GM21390 (cell line): ENCODE results near the gene RASL12.
"Not testable (repeated sequence)": the region's sequence is repeated elsewhere in the genome, so short reads cannot be mapped to it uniquely, and the experiment has no call there.

ENCODE experiments used
- ATAC-seq: cut with Tn5 transposase; IDR thresholded peaks from one replicate; pipeline ENCODE4 v1.9.1; 2021; ENCODE audit not compliant: unreplicated experiment

The RASL12 gene, protein sequence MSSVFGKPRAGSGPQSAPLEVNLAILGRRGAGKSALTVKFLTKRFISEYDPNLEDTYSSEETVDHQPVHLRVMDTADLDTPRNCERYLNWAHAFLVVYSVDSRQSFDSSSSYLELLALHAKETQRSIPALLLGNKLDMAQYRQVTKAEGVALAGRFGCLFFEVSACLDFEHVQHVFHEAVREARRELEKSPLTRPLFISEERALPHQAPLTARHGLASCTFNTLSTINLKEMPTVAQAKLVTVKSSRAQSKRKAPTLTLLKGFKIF

DNA sequence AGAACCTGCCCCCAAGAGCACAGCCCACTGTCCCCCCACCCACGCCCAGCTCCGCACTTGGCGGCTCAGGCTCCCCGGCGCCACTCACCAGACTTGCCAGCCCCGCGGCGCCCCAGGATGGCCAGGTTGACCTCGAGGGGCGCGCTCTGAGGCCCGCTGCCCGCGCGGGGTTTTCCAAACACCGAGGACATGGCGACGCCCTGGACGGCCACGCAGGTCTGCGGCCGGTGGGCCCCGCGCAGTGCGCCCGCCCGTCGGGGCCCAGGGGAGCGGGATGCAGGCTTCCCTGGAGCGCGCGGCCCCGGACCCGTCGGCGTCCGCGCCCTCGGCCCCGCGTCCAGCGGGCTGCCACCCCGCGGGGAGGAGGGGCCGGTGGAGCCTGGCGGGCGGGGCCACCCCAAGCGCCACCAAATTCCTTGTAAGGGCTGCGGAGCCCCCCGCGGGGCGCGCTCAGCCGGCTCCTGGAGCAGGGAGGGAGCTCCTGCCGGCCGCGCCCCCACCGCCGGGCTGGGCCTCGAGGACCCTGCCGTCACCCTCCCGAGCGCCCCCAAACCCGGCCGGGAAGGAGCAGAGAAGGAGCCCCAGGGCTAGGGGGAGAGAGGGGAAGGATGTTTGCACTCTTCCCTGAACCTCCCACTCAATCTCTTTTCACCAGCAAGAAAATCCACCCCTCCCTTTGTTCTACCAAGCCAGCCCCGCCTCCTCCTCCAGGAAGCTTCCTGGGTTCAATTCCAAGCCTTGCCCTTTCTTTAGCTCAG lies at the start of gene RASL12:
Gene RASL12 (minus strand): TSS at position 347 of the 758 bp plus-strand sequence. CDS start 156 bp downstream, at position 191.
- ATAC-seq = no peak

DNA sequence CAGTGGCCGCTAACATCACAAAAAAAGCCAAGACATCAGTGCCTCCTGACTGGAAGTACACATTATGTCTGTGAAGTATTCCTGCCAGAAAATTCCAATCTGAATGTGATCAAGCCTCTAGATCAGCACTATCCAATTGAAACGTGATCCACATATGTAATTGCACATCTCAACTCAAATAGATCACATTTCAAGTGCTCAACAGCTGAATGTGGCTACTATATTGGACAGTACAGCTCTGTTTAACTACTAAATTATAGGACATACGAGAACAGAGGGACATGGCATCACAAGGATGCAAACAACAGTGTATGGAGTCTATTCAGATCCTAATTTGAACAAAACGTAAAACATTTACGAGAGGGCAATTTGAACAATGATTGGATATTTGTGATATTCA lies 47.8 kb upstream of the RASL12 start:
- ATAC-seq = no peak

DNA sequence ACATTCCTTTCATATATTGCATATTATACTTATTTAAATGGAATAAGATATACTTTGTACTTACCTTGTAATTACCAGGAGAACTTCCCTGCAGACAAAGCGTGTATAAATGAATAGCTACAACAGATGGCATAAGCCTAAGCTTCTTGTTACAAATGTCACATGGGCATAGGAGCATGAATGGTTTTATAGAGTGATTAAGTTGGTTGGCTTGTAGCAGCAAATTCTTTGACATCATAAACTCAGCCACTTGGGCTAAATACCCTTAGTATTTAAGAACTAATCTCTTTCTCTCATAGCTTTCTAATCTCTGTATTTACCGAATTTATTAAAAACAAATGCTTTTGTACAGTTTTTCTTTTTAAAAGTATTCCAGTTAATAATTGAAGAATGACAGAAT lies 47.3 kb upstream of the RASL12 start, which contains the start of gene UBAP1L:
Gene UBAP1L (minus strand): TSS at position 115 of the 400 bp plus-strand sequence. CDS start 8,985 bp downstream, outside the sequence.
- ATAC-seq = no peak

DNA sequence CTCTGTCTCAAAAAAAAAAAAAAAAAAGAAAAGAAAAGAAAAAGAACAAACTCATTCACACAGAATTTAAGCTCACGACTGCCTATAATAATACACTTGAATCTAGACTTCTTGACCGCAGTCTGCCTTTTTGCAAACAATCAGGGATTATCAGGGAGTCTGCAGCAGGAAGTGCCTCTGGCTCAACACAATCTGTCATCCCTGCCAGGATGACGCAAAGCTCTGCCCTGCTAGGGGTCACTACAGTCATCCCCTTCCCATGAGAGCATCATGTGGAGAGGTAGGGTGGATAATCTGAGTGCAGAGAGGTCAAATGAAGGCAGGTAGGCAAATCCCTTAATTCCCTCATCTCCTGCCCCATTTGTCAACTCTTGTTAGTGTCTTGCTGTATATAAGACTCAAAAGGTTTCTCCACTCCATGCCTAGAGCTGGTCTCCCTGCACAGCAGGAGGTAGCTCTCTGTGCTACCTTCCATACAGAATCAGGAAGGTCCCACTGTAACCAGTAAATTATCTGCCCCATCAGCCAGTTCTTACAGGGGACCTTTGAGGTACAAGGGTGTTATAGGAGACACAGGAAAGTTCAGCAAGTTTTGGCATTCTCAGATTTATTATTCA lies 43.0 kb upstream of the RASL12 start:
- ATAC-seq = no peak

DNA sequence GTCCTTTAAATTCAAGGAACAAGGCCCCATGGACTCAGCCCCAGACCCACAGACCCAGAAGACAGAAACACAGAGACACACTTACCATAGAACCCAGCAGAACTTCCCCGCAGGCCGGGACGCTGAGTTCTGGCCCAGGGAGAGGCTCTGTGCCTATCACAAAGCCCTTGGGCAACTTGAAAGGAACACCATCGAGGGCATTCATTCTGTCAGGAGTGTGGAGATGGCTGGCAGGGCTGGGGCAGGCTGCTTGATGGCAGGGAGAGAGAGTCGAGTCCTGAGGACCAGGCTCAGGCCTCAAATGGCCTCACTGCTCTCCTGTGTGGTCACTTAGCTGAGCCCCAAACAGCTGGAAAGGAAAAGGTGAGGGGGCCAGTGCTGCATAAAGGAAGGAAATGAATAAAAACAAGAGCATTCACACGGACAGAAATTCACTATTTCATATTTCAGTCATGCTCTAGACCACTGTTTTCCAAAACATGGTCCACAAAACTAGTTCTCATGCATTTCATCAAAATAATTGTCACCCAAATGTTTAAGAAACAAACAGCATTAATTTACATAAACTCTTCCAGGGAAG lies 38.3 kb upstream of the RASL12 start:
- no peak for ATAC-seq

DNA sequence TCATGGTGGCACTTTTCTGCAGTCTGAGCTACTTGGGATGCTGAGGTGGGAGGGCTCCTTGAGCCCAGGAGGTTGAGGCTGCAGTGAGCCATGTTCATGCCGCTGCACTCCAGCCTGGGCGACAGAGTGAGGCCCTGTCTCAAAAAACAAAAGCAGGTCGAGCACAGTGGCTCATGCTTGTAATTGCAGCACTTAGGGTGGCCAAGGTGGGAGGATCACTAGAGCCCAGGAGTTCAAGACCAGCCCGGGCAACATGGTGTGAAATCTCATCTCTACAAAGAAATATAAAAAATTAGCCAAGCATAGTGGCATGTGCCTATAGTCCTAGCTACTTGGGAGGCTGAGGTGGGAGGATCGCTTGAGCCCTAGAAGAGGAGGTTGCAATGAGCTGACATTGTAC lies 37.2 kb upstream of the RASL12 start:
- ATAC-seq = no peak

DNA sequence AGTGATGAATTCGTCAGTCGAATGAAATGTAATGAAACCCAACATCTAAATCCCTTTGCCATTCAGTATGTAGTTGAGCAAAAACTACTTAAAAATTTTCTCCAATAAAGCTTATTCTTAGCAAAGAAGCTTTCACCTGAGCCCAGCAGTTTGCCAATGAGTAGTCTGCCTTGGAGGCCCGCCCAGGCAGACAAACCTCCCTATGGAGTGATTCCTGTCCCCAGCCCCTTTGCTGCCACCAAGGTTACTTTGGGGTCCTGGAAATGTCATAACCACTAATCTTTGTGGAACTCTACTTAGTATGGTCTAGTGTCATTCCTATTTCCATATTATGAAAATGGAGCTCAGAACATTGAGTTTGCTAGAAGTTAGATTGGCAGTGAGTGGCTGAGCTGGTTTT lies 35.1 kb upstream of the RASL12 start:
- ATAC-seq = no peak

DNA sequence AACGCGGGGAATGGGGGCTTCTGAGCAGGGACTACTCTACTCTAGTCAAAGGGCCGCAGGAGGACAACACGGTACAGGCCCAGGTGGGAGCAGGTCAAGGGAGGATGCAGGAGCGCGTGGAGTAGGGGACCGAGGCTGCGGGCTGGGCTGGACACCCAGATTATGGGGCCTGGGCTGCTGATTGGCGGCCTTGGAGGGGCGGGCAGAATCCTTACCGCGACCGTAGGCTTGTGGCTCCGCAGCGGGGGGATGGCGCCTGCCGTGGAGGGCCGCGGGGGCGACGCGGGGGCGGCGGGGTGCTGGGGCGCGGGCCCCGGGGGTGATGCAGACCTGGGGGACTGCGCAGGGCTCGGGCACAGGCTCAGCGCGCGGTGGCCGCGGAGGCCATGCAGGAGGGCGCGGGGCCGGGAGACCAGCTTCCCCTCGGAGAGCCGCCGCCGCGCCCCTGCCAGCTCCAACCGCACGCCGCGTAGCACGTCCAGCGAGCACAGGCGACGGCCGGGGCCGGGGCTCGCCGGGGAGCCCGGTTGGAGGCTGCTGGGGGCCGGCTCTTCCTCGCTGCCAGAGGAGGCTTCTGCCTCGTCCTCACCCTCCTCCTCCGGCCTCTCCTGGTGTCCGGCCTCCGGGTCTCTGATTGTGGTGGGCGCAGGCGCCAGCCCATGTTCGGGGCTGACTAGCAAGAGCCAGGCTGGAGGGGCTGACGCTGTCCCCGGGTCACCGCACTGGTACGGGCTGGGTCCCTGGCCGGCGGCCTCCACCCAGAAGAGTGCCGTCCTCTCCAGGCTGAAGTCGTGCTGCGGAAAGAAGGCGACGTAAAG lies 34.3 kb upstream of the RASL12 start:
- ATAC-seq = no peak

DNA sequence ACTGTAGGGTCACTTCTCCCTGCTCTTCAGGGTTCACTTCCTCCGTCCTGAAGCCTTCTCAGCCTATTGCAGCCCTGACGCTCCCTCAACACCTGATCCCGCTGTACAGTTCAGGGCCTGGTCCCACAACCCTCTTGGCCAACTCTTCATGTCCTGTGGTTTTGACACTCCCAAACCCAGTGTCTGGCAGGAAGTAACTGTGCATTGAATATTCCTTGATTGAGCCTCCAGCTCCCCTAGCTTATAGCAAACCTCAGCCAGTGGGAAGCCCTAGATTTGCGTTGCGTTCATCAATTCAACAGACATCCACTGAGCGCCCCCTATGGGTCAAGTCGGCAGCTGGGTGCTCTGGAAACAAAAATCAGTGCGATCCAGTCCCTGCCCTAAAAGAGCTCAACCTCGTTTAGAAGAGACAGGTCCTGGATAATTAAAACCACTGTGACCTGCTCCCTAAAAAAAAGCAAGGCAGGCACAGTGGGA lies 33.7 kb upstream of the RASL12 start:
- no peak for ATAC-seq

DNA sequence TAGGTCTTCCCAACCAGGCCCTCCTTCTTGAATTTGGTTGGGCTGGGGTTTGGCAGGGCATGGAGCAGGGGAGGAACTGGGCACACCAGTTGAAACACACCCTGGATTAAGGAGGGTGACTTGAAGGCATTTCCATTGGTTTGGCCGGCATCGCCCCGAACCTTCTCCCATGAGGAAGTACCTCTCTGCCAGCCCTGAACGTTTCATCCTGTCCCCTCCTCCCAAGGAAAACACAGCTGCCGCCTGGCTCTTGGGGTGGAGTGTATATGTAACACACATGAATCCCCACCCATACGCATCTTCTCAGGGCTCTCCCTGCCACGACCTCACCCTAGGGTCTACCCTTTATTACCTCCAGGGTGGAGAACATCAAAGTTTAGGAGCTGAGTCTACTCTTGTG lies 32.7 kb upstream of the RASL12 start:
- ATAC-seq = no peak

DNA sequence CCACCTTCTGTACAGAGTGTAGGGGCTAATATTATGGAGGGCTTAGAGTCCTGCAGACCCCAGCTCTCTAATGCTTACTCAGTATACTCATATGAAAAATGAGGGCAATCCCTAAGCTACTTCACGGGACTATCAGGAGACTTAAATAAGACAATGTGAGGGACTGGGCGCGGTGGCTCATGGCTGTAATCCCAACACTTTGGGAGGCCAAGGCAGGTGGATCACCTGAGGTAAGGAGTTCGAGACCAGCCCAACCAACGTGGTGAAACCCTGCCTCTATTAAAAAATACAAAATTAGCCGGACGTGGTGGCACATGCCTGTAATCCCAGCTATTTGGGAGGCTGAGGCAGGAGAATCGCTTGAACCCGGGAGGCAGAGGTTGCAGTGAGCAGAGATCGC lies 32.0 kb upstream of the RASL12 start:
- ATAC-seq = not testable (repeated sequence)

DNA sequence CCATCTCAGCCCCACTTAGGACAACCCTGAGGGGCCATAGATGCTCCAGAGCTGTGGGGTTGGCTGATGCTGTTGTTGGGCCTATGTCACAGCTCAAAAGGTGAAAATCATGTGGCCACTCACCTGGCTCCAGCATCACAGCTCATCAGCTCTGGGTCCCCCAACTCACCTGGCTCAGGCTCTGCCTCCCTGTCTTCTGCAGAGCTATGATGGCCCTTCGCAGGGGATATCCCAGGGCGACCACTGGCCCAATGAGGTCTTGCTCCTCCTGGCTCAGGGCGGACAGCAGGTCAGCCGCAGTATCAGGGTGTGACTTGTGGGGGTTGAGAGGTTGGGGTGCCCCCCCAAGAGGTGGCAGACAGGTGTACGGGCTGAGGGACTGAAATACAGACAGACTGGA lies 31.5 kb upstream of the RASL12 start:
- no peak for ATAC-seq

DNA sequence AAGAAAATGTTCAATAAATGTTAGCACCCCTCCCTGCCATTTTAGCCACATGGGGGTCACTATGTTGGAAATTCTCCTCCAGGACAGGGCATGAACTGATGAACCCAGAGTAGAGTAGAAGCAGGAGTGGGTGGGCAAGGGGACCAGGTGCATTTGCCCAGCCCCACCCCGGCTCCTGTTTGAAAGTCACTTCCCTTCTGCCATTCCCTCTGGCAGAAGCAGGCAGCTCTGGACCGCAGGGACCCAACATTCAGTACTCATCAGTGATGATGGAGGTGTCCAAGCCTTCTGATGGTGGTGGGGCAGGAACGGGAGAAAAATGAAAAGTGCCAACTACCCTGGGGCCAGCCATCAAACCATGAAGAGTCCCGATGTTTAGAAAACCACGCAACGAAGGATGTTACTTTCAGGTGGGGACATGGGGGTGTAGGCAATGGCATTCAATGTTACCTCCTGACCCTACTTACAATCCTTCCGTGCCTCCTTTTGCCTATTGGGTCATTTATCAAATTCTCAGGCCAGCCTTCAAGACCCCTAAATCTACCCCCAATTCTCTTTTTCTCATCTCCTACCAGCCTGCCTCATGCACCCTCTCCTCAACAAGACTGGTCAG lies 30.0 kb upstream of the RASL12 start:
- ATAC-seq = no peak

DNA sequence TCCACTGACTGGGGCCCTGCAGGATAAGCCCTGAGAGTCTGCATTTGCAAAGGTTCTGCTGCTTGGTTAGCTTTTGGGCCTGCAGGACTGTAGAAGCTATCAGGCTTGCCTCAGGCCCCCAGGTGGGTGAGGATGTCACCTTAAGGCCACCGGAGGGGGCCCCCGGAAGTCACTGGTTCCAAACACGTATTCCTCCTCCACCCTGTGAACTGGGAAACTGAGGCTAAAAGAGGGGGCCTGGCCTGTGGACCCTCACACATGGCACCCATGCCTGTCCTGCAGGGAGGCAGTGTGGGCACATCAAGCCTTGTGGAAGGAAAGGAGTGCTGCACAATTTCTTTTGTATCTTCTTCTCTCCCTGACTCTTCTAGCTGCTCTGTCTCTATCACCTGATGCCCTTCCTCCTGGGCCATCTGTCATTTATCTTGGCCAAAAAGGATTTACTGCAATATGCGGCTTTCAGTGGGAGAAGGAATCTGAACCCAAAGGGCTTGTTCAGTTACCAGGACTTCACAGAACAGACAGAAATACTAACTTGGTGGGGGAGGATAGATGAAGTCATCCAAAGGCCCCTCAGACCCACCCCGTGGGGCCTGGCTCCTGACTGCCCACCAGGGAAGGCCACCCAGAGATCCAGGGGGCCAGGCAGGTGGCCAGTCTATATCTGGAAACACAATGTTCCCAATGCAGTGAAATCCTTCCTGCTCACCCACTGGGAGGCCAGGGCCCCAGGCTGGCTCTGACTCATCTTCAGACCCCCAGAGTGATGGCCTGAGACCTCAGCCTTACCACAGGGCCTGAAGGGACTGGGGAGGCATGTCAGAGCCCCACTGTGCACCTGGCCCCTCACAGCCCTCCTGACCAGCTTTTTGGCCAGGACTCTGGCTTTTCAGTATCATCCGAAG lies 28.9 kb upstream of the RASL12 start:
- no peak for ATAC-seq

DNA sequence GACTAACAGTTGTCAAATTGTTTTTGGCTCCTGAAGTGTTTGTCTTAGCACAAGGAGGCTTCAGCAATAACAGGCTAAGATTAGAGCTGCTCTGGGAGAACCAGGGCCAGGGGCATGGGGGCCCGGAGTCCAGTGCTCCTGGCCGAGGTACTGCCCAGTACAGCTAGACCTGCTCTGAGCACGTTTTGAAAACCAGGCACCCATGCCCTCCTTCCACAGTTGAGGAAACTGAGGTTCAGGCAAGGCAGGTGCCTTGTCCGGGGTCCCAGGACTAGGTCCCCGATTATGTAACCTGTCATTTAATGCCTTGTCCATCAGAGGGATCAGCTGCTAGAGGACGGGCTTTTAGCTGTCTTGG lies 27.9 kb upstream of the RASL12 start:
- no peak for ATAC-seq

DNA sequence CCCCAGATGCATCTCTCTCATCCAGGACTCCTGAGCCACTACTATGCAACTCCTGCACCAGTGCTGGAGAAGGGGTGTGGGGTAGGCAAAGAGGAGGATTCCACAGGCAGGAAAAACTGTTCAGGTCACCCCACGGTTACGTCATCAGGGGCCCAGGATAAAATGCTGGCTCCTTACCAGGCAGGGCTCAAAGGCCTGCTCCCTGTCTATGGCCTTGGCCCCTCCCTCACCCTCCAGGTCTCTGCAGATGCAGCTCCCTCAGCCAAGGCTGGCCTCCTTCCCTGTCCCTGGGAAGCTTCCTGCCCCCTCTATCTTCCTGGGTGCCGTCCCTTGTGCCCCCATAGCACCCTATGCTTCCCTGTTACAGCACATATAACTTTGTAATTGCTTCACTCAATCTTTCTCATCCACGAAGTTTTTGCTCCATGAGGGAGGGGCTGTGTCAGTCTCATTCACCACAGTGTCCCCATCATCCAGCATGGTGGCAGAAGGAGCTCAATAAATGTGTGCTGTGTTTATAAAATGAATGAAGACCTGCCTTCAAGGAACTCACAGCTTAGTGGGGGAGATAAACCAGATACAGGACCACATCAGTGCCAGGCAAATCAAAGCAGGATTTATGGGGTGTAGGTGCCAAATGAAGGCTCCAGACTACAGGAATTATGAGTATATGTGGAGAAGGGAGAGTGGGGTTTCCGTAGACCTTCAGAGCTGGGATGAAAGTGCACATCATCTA lies 27.4 kb upstream of the RASL12 start:
- ATAC-seq = no peak

DNA sequence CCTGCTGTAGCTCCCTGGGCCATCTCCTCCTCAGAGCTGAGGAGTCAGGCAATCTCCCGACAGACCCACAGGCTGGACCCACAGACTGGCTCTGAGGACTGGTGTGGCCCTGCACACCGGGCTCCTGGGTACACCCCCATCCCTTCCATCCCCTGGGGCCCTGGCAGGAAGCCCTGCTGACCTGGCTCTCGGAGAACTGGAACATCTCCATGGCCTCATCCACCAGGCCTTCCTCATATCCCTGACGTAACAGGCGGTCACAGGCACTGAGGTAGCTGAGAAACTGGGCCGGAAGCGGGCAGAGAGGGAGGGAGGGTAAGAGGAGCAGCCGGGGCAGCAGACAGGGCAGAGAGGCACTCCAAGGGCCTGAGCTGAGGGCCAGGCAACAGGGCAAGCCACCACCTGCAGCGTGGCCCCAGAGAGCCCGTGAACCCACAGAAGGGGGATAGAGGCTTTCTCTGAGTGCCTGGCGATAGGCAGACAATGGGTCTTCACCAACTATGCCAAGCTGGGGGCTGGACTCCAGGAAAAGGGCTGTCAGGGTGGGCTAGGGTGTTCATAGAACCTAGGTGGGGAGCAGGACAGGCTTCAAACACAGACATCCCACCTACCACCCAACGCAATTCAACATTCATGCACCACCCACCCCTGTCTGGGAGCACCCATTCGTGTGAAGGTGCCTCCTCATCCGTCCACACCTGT lies 26.7 kb upstream of the RASL12 start:
- no peak for ATAC-seq

DNA sequence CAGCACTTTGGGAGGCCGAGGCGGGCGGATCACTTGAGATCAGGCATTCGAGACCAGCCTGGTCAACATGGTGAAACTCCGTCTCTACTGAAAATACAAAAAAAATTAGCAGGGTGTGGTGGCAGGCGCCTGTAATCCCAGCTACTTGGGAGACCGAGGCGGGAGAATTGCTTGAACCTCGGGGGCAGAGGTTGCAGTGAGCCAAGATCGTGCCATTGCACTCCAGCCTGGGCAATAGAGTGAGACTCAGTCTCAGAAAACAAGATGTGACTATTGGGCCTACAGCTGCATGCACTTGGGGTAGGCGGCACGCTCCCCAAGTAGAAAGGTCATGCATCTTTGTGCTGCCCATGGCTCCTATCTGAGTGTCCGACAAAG lies 26.0 kb upstream of the RASL12 start:
- not testable (repeated sequence) for ATAC-seq
